K562 (cell line): ENCODE measurements around the gene ALG6. TPM values are rescaled to one million over a fixed set of nuclear protein-coding genes. Genes with fewer than 3 reads are reported as not detected.
A peak's percentile ranks its signal among the peaks of the same experiment; 100 is the strongest.

Experiments
- ATAC-seq: fragments of 200-7000 bp; cut with Tn5 transposase; 3 replicates; pipeline ENCODE4 v1.9.1; 2020; ENCODE audit warnings: moderate library complexity
- BruUV-seq: library from RNA; stranded (reverse); fragments of 400-500 nt; replicated peaks from 2 replicates; lab custom pipeline; 2021; lab: Mats Ljungman, UMichigan
- CTCF ChIA-PET: fragments of 300-600 bp; formaldehyde crosslinking; extraction: SDS; loops from one replicate; lab custom pipeline; 2021; ENCODE audit warnings: low intra/inter-chr PET ratio; lab: Yijun Ruan, JAX
- POLR2A ChIA-PET: fragments of 300-600, 350-650 bp; sonication (Branson Sonifier 250); formaldehyde crosslinking; extraction: SDS; loops from one replicate; lab custom pipeline; 2021; ENCODE audit warnings: antibody characterized with exemption, inconsistent platforms; lab: Yijun Ruan, JAX
- DNase-seq, 4 experiments: peaks; one replicate each; pipeline versions ENCODE4 v3.0.0 to v3.0.0-alpha.2; 2011 to 2018; ENCODE audit warnings: low spot score in 3 of 4, mixed read lengths in 3 of 4; ENCODE audit errors: extremely low read depth in 1 of 4
- FAIRE-seq: peaks from 2 replicates; lab custom pipeline; 2011; peaks lifted over from hg19 to GRCh38; lab: Jason Lieb, UNC
- H2AFZ ChIP-seq: 2 replicates; pipeline ENCODE4 v1.6.0; 2011; ENCODE audit warnings: low read depth, low read length, control low read depth, inconsistent platforms
- H3K27ac ChIP-seq: fragments of 200-600 bp; 3 replicates; pipeline ENCODE4 v1.8.0; 2011; ENCODE audit warnings: low read depth, mild to moderate bottlenecking, control low read depth, inconsistent platforms, low read length, moderate library complexity, mixed read lengths; ENCODE audit errors: extremely low read depth
- H3K27me3 ChIP-seq, 2 experiments: fragments of 300-600 bp in 1 of 2; 2 replicates in 1 of 2; 3 replicates in 1 of 2; pipeline versions ENCODE4 v1.6.0 to v1.8.0; 2011; ENCODE audit warnings: inconsistent platforms in 2 of 2, low read length in 2 of 2, mild to moderate bottlenecking in 1 of 2, mixed read lengths in 1 of 2, moderate library complexity in 1 of 2; ENCODE audit not compliant: control insufficient read depth in 2 of 2, insufficient read depth in 2 of 2
- H3K36me3 ChIP-seq: fragments of 300-600 bp; 3 replicates; pipeline ENCODE4 v1.8.0; 2011; ENCODE audit warnings: mild to moderate bottlenecking, low read length, inconsistent platforms; ENCODE audit not compliant: control insufficient read depth, insufficient read depth
- H3K4me1 ChIP-seq, 2 experiments: fragments of 200-600 bp in 1 of 2; replicated peaks in 1 of 2; 2 replicates in 1 of 2; 3 replicates in 1 of 2; pipeline versions ENCODE4 v1.5.1 to v1.8.0; 2011; ENCODE audit warnings: inconsistent platforms in 2 of 2, low read length in 2 of 2, mild to moderate bottlenecking in 1 of 2, mixed read lengths in 1 of 2, moderate library complexity in 1 of 2; ENCODE audit not compliant: control insufficient read depth in 2 of 2, insufficient read depth in 2 of 2
- H3K4me2 ChIP-seq: 2 replicates; pipeline ENCODE4 v1.6.1; 2011; ENCODE audit warnings: low read length, control low read depth, inconsistent platforms, mixed read lengths; ENCODE audit not compliant: insufficient read depth
- H3K4me3 ChIP-seq: fragments of 200-600 bp; sonication (generic), shearing (Covaris generic); 2 replicates; pipeline ENCODE4 v1.5.1; 2016; ENCODE audit warnings: control low read depth, inconsistent platforms
- H3K79me2 ChIP-seq: fragments of 200-600 bp; 3 replicates; pipeline ENCODE4 v1.8.0; 2011; ENCODE audit warnings: low read length, inconsistent platforms; ENCODE audit not compliant: control insufficient read depth, insufficient read depth
- H3K9ac ChIP-seq, 2 experiments: 2 replicates each; pipeline versions ENCODE4 v1.6.0 to v1.6.1; 2011; ENCODE audit warnings: low read depth in 2 of 2, low read length in 2 of 2, control low read depth in 1 of 2, inconsistent platforms in 1 of 2, mild to moderate bottlenecking in 1 of 2, mixed read lengths in 1 of 2; ENCODE audit not compliant: insufficient read depth in 1 of 2
- H3K9me1 ChIP-seq: one replicate; pipeline ENCODE4 v1.6.0; 2011; ENCODE audit warnings: inconsistent platforms, mild to moderate bottlenecking, low read length, moderate library complexity; ENCODE audit not compliant: control insufficient read depth, insufficient read depth
- H3K9me3 ChIP-seq: replicated peaks from 2 replicates; pipeline ENCODE4 v1.5.1; 2011; ENCODE audit warnings: low read depth, low read length, inconsistent platforms; ENCODE audit not compliant: control insufficient read depth, insufficient read depth
- H4K20me1 ChIP-seq: replicated peaks from 2 replicates; pipeline ENCODE4 v1.6.1; 2011; ENCODE audit warnings: low read length, inconsistent platforms, mixed read lengths; ENCODE audit not compliant: control insufficient read depth, insufficient read depth
- SMAD1 ChIP-seq: fragments of 150-350 bp; IDR thresholded peaks from 2 replicates; pipeline ENCODE4 v1.6.1; 2014; ENCODE audit warnings: low read length, low read depth; ENCODE audit not compliant: partially characterized antibody
- ZBTB33 ChIP-seq: sonication (generic); formaldehyde crosslinking; IDR thresholded peaks from 2 replicates; pipeline ENCODE4 v1.8.1; 2023; ENCODE audit warnings: mild to moderate bottlenecking, missing genetic modification reagents
- WGBS: fragments of 100-300 bp; shearing (Covaris generic); methylation state at CpG from one replicate; pipeline ENCODE4 v1.1.6; 2016; ENCODE audit warnings: low coverage, mixed read lengths; ENCODE audit not compliant: insufficient coverage; ENCODE audit errors: missing lambda C conversion rate; 5-methylcytosine and 5-hydroxymethylcytosine counted together
- in situ Hi-C: fragments of 300-500 bp; cut with MboI; formaldehyde crosslinking; loops from 4 replicates; pipeline ENCODE4 v1.15.0; 2018; ENCODE audit warnings: inconsistent platforms, mixed read lengths
- intact Hi-C: fragments of 100-400 bp; cut with micrococcal nuclease; formaldehyde crosslinking; loops from 2 replicates; pipeline ENCODE4 v1.14.2; 2022
- polyA plus RNA-seq, 8 experiments: library from polyadenylated mRNA; depleted of rRNA in 4 of 8; stranded (reverse) in 5 of 8; unstranded in 3 of 8; fragments of >200 nt; fragmentation: Nextera tagmentation in 2 of 8; fragmentation: Illumina TruSeq in 1 of 8; extraction: Ambion mirVana in 2 of 8; extraction: Trizol in 1 of 8; gene quantifications; 2 replicates each; pipeline versions ENCODE4 v1.2.1 to v1.2.3, GENCODE V29; 2011 to 2014; ENCODE audit warnings: inconsistent platforms in 1 of 8, missing spikeins in 1 of 8
- total RNA-seq, 7 experiments: library from RNA; depleted of rRNA in 6 of 7; stranded (reverse); fragments of >200 nt in 6 of 7; fragmentation: Illumina TruSeq in 2 of 7; extraction: Trizol in 2 of 7; gene quantifications; 2 replicates each; pipeline versions ENCODE4 v1.2.1 to v1.2.3, GENCODE V29; 2011 to 2021; ENCODE audit warnings: low replicate concordance in 1 of 7

ALG6 gene
- total and polyA plus RNA-seq, 9 of the 15 experiments (the other 6 are each of a cell fraction or from before 2014, with no cell fraction given): 14.6 to 35.7 (median 23.3) TPM

- POLR2A ChIA-PET: interaction anchor here (0.6 to 1.2 kb wide), 4 partner anchors 11 to 199 kb away, joined by 3 to 4 read pairs (median 3); partner anchors contain the start of genes EFCAB7 and ITGB3BP
- H3K4me1 ChIP-seq: peaks cover 4 to 32% of the 10 kb centered on the region in 2 experiments; a peak in 3 of 5 replicates
Observed at GRCh38 chr1:63323865-63324778, 43.3 kb upstream of the ALG6 start.

More at GRCh38 chr1:63323865-63324778, 43.3 kb upstream of the ALG6 start:
- CTCF ChIA-PET: no interaction called here
- no peak overlapping the region for H2AFZ ChIP-seq
- no peaks in the 10 kb centered on the region for H3K36me3 ChIP-seq
- no peak overlapping the region for H3K27ac ChIP-seq
- no peaks in the 10 kb centered on the region for H4K20me1 ChIP-seq
- ATAC-seq: no peak
- no peak overlapping the region for H3K4me3 ChIP-seq
- WGBS: 87% methylated on average over 32 of the region's 114 CpGs
- H3K9me3 ChIP-seq: no peaks in the 10 kb centered on the region
- H3K4me2 ChIP-seq: no peak overlapping the region
- in situ Hi-C loops (no loop called here), intact Hi-C loops (no loop called here)
- H3K9me1 ChIP-seq: no peaks in the 10 kb centered on the region
- no TSS peak for BruUV-seq
- H3K9ac ChIP-seq: no peak overlapping the region
- TF ChIP-seq ZBTB33 (CRISPR knock-in tag) (peak; percentile 49), SMAD1 (no peak)
- peaks cover 16 to 41% of the 10 kb centered on the region in 2 experiments; a peak in 4 of 5 replicates for H3K27me3 ChIP-seq
- FAIRE-seq: no peak
- DNase-seq: no peak
- H3K79me2 ChIP-seq: no peaks in the 10 kb centered on the region
